ENCODE data around the gene CFL2. TPM values are rescaled to one million over a fixed set of nuclear protein-coding genes. Genes with fewer than 3 reads are reported as not detected.
A peak's percentile ranks its signal among the peaks of the same experiment; 100 is the strongest.

CFL2 gene
- total and polyA plus RNA-seq, 2 of the 13 experiments (the other 11 are each of a cell fraction or from before 2014, with no cell fraction given): 114 to 158 TPM

DNA sequence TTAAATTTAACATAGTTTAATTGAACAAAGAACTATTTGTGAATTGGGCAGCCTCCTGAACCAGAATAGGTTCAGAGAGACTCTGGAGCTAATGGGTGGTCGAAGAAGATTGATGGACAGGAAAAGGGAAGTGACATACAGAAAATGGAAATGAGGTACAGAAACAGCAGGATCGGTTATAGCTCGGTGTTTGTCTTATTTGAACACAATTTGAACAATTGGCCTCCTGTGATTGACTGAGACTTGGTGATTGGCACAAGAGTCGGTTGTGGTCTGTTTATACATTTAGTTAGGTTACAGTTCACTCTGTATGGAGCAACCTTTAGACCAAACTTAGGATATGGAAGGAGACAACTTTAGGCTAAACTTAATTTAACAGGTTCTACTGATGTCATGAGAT, 18.4 kb upstream of the CFL2 start (continued):
- TF ChIP-seq, protein P1, sequence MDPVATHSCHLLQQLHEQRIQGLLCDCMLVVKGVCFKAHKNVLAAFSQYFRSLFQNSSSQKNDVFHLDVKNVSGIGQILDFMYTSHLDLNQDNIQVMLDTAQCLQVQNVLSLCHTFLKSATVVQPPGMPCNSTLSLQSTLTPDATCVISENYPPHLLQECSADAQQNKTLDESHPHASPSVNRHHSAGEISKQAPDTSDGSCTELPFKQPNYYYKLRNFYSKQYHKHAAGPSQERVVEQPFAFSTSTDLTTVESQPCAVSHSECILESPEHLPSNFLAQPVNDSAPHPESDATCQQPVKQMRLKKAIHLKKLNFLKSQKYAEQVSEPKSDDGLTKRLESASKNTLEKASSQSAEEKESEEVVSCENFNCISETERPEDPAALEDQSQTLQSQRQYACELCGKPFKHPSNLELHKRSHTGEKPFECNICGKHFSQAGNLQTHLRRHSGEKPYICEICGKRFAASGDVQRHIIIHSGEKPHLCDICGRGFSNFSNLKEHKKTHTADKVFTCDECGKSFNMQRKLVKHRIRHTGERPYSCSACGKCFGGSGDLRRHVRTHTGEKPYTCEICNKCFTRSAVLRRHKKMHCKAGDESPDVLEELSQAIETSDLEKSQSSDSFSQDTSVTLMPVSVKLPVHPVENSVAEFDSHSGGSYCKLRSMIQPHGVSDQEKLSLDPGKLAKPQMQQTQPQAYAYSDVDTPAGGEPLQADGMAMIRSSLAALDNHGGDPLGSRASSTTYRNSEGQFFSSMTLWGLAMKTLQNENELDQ (CRISPR knock-in tag; IDR thresholded peaks at IDR 0.05; ENCODE audit: borderline replicate concordance): no peak
- TF ChIP-seq ZNF432 (CRISPR knock-in tag; IDR thresholded peaks at IDR 0.05; ENCODE audit: borderline replicate concordance): no peak
- TF ChIP-seq, protein P2, sequence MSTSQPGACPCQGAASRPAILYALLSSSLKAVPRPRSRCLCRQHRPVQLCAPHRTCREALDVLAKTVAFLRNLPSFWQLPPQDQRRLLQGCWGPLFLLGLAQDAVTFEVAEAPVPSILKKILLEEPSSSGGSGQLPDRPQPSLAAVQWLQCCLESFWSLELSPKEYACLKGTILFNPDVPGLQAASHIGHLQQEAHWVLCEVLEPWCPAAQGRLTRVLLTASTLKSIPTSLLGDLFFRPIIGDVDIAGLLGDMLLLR (CRISPR knock-in tag; IDR thresholded peaks at IDR 0.05): no peak
- TF ChIP-seq ZSCAN30 (CRISPR knock-in tag; IDR thresholded peaks at IDR 0.05): no peak
- TF ChIP-seq ERF (CRISPR knock-in tag; IDR thresholded peaks at IDR 0.05): no peak
- no peak for TF ChIP-seq FOSL1 (CRISPR knock-in tag; IDR thresholded peaks at IDR 0.05; ENCODE audit: borderline replicate concordance)
- TF ChIP-seq NFYC (CRISPR knock-in tag; IDR thresholded peaks at IDR 0.05): 0 out of 2 replicates have a peak, but pooled peaks have one; percentile 57
- TF ChIP-seq ZSCAN25 (CRISPR knock-in tag; IDR thresholded peaks at IDR 0.05): no peak
- no peak for TF ChIP-seq DMAP1 (CRISPR knock-in tag; IDR thresholded peaks at IDR 0.05)
- TF ChIP-seq, protein P3, sequence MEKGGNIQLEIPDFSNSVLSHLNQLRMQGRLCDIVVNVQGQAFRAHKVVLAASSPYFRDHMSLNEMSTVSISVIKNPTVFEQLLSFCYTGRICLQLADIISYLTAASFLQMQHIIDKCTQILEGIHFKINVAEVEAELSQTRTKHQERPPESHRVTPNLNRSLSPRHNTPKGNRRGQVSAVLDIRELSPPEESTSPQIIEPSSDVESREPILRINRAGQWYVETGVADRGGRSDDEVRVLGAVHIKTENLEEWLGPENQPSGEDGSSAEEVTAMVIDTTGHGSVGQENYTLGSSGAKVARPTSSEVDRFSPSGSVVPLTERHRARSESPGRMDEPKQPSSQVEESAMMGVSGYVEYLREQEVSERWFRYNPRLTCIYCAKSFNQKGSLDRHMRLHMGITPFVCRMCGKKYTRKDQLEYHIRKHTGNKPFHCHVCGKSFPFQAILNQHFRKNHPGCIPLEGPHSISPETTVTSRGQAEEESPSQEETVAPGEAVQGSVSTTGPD (CRISPR knock-in tag; IDR thresholded peaks at IDR 0.05): no peak
- no peak for TF ChIP-seq AHR (CRISPR knock-in tag; IDR thresholded peaks at IDR 0.05)
- no peak for TF ChIP-seq CREB1 (IDR thresholded peaks at IDR 0.05)
- TF ChIP-seq CREB1 (CRISPR knock-in tag; IDR thresholded peaks at IDR 0.05): peak; percentile 17; the same call in 1 of the 2 replicates
- TF ChIP-seq NR2C2 (CRISPR knock-in tag; IDR thresholded peaks at IDR 0.05; ENCODE audit: borderline replicate concordance): no peak
- no peak for TF ChIP-seq ZNF737 (CRISPR knock-in tag; IDR thresholded peaks at IDR 0.05; ENCODE audit: borderline replicate concordance)
- TF ChIP-seq MEIS2 (CRISPR knock-in tag; IDR thresholded peaks at IDR 0.05): no peak
- TF ChIP-seq, protein P4, sequence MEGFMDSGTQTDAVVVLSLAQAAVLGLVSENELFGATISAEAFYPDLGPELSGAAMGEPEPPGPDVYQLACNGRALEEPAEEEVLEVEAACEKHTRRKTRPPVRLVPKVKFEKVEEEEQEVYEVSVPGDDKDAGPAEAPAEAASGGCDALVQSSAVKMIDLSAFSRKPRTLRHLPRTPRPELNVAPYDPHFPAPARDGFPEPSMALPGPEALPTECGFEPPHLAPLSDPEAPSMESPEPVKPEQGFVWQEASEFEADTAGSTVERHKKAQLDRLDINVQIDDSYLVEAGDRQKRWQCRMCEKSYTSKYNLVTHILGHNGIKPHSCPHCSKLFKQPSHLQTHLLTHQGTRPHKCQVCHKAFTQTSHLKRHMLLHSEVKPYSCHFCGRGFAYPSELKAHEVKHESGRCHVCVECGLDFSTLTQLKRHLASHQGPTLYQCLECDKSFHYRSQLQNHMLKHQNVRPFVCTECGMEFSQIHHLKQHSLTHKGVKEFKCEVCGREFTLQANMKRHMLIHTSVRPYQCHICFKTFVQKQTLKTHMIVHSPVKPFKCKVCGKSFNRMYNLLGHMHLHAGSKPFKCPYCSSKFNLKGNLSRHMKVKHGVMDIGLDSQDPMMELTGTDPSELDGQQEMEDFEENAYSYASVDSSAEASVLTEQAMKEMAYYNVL (CRISPR knock-in tag; IDR thresholded peaks at IDR 0.05; ENCODE audit: borderline replicate concordance): no peak
- TF ChIP-seq ATM (IDR thresholded peaks at IDR 0.05; ENCODE audit: borderline replicate concordance): no peak

Data from HepG2 (cell line).